CD14-positive monocyte (primary cell): Measurements from ENCODE around the gene SLC25A33. TPM values are rescaled to one million over a fixed set of nuclear protein-coding genes. Genes with fewer than 3 reads are reported as not detected.

ENCODE experiments used
- DNase-seq, 3 donors: peaks; one replicate each; pipeline ENCODE4 v3.0.0-alpha.2; 2011 to 2022
- H2AFZ ChIP-seq: 2 replicates; pipeline ENCODE4 v1.6.0; 2012; ENCODE audit warnings: mild to moderate bottlenecking, low read depth, low read length, inconsistent platforms; ENCODE audit not compliant: insufficient read depth, poor library complexity, severe bottlenecking
- H3K27ac ChIP-seq, 2 donors: 1 replicate in 1 of 2; 2 replicates in 1 of 2; pipeline ENCODE4 v1.5.1; 2012 to 2013; ENCODE audit warnings: low read length in 2 of 2, control low read depth in 1 of 2, inconsistent platforms in 1 of 2, low read depth in 1 of 2, mild to moderate bottlenecking in 1 of 2
- H3K27me3 ChIP-seq, 2 donors: one replicate each; pipeline versions ENCODE4 v1.6.0 to v1.6.1; 2011 to 2013; ENCODE audit warnings: low read length in 2 of 2; ENCODE audit not compliant: control insufficient read depth in 2 of 2, insufficient read depth in 2 of 2
- H3K36me3 ChIP-seq, 2 donors: replicated peaks in 1 of 2; 1 replicate in 1 of 2; 2 replicates in 1 of 2; pipeline versions ENCODE4 v1.5.1 to v1.6.1; 2012 to 2013; ENCODE audit warnings: low read length in 2 of 2, control low read depth in 1 of 2, inconsistent platforms in 1 of 2, mild to moderate bottlenecking in 1 of 2; ENCODE audit not compliant: insufficient read depth in 2 of 2, control insufficient read depth in 1 of 2
- H3K4me1 ChIP-seq, 2 donors: 1 replicate in 1 of 2; 2 replicates in 1 of 2; pipeline versions ENCODE4 v1.5.1 to v1.6.1; 2012 to 2013; ENCODE audit warnings: low read length in 2 of 2, control low read depth in 1 of 2, inconsistent platforms in 1 of 2, mild to moderate bottlenecking in 1 of 2, moderate library complexity in 1 of 2; ENCODE audit not compliant: insufficient read depth in 2 of 2, control insufficient read depth in 1 of 2
- H3K4me2 ChIP-seq: replicated peaks from 2 replicates; pipeline ENCODE3; 2012; ENCODE audit warnings: low read length, moderate library complexity, mild to moderate bottlenecking; ENCODE audit not compliant: poor library complexity, severe bottlenecking; ENCODE audit errors: extremely low read depth
- H3K4me3 ChIP-seq, 3 experiments: fragments of 200-600 bp in 1 of 3; sonication (generic) in 1 of 3; replicated peaks in 1 of 3; 1 replicate in 2 of 3; 2 replicates in 1 of 3; pipeline ENCODE4 v1.5.1; 2011 to 2013; ENCODE audit warnings: low read length in 3 of 3, mild to moderate bottlenecking in 3 of 3, control low read depth in 2 of 3, low read depth in 2 of 3, inconsistent platforms in 1 of 3, moderate library complexity in 1 of 3
- H3K79me2 ChIP-seq: 2 replicates; pipeline ENCODE4 v1.6.0; 2012; ENCODE audit warnings: mild to moderate bottlenecking, control low read depth, inconsistent platforms, low read length, moderate library complexity; ENCODE audit not compliant: insufficient read depth
- H3K9ac ChIP-seq: 2 replicates; pipeline ENCODE4 v1.6.0; 2017; ENCODE audit warnings: low read length, mild to moderate bottlenecking; ENCODE audit not compliant: insufficient read depth, poor library complexity, severe bottlenecking
- H3K9me3 ChIP-seq, 2 donors: replicated peaks in 1 of 2; 1 replicate in 1 of 2; 2 replicates in 1 of 2; pipeline versions ENCODE4 v1.5.1 to v1.6.1; 2012 to 2013; ENCODE audit warnings: low read length in 2 of 2, control low read depth in 1 of 2; ENCODE audit not compliant: control insufficient read depth in 1 of 2, insufficient read depth in 1 of 2
- H4K20me1 ChIP-seq: 2 replicates; pipeline ENCODE4 v1.6.0; 2012; ENCODE audit warnings: mild to moderate bottlenecking, low read length, control low read depth, moderate library complexity; ENCODE audit not compliant: insufficient read depth
- H3K27ac Mint-ChIP-seq, 7 donors: one replicate each; pipeline ENCODE4 v1.8.0; 2020; ENCODE audit warnings: mild to moderate bottlenecking in 7 of 7, mixed read lengths in 7 of 7, moderate library complexity in 6 of 7, inconsistent platforms in 2 of 7
- H3K27me3 Mint-ChIP-seq, 3 donors: one replicate each; pipeline ENCODE4 v1.8.0; 2021 to 2022; ENCODE audit warnings: low read depth in 3 of 3, mild to moderate bottlenecking in 3 of 3, mixed read lengths in 3 of 3, moderate library complexity in 3 of 3, inconsistent platforms in 1 of 3
- H3K36me3 Mint-ChIP-seq, 2 donors: one replicate each; pipeline ENCODE4 v1.8.0; 2020; ENCODE audit warnings: mixed read lengths in 2 of 2, inconsistent platforms in 1 of 2, mild to moderate bottlenecking in 1 of 2
- H3K4me1 Mint-ChIP-seq: one replicate; pipeline ENCODE4 v1.8.0; 2020; ENCODE audit warnings: mild to moderate bottlenecking, mixed read lengths
- H3K4me3 Mint-ChIP-seq, 2 donors: one replicate each; pipeline ENCODE4 v1.8.0; 2020; ENCODE audit warnings: mild to moderate bottlenecking in 2 of 2, mixed read lengths in 2 of 2, moderate library complexity in 1 of 2
- H3K9me3 Mint-ChIP-seq, 7 donors: one replicate each; pipeline ENCODE4 v1.8.0; 2020 to 2022; ENCODE audit warnings: mixed read lengths in 7 of 7, mild to moderate bottlenecking in 6 of 7, moderate library complexity in 6 of 7, inconsistent platforms in 2 of 7
- CTCF ChIP-seq: fragments of 200-600 bp; IDR thresholded peaks from one replicate; pipeline ENCODE4 v1.8.0; 2022; ENCODE audit warnings: antibody characterized with exemption, mild to moderate bottlenecking
- WGBS: methylation state at CpG from one replicate; pipeline ENCODE4 v1.1.5; 2013; ENCODE audit warnings: missing lambda C conversion rate; ENCODE audit not compliant: insufficient coverage; 5-methylcytosine and 5-hydroxymethylcytosine counted together
- intact Hi-C, 2 donors: fragments of 100-400 bp; cut with micrococcal nuclease; formaldehyde crosslinking; loops; one replicate each; pipeline versions ENCODE4 v1.15.0 to v1.15.1; 2023
- polyA plus RNA-seq, 3 donors: library from polyadenylated mRNA; depleted of rRNA in 1 of 3; unstranded in 2 of 3; stranded (reverse) in 1 of 3; fragments of 300-500 nt in 2 of 3; fragments of >200 nt in 1 of 3; fragmentation: Illumina TruSeq in 2 of 3; gene quantifications; 1 replicate in 2 of 3; 2 replicates in 1 of 3; pipeline ENCODE4 v1.2.3, GENCODE V29; 2012 to 2021

The SLC25A33 gene
- polyA plus RNA-seq, 3 donors: 2.3 to 6.4 (median 4.4) TPM

GRCh38 chr1:9590945-9591668 lies 51.8 kb downstream of the SLC25A33 start:
- intact Hi-C loops: no loop called here
- peak overlapping the region; percentile 20 to 85 (median 58) for H3K27ac Mint-ChIP-seq
- DNase-seq: peak; percentile 23 to 55 (median 47)
- peak overlapping the region in 1 of 3 experiments; percentile 15 for H3K4me3 ChIP-seq
- H3K36me3 Mint-ChIP-seq: peaks cover 0 to 5% of the 10 kb centered on the region in 2 donors
- peak overlapping the region; percentile 43 for H3K4me2 ChIP-seq
- H3K79me2 ChIP-seq: peaks cover 50% of the 10 kb centered on the region
- H3K4me1 Mint-ChIP-seq: peaks cover 50% of the 10 kb centered on the region
- H3K4me1 ChIP-seq: peaks cover 49 to 56% of the 10 kb centered on the region in 2 donors
- peaks cover 0 to 4% of the 10 kb centered on the region in 2 donors for H3K27me3 ChIP-seq
- H2AFZ ChIP-seq: no peak overlapping the region
- 42% methylated on average over 8 of the region's 19 CpGs for WGBS
- no peaks in the 10 kb centered on the region for H3K9me3 Mint-ChIP-seq
- no peak for TF ChIP-seq CTCF
- no peaks in the 10 kb centered on the region for H3K36me3 ChIP-seq
- H3K27me3 Mint-ChIP-seq: peaks cover 5% of the 10 kb centered on the region in 3 donors
- peak overlapping the region in 1 of 2 donors; percentile 22 for H3K27ac ChIP-seq
- H3K9me3 ChIP-seq: no peaks in the 10 kb centered on the region
- H3K4me3 Mint-ChIP-seq: peak overlapping the region in 1 of 2 donors; percentile 21
- H4K20me1 ChIP-seq: peaks cover 18% of the 10 kb centered on the region
- H3K9ac ChIP-seq: no peak overlapping the region

GRCh38 chr1:9591669-9592509 lies 52.6 kb downstream of the SLC25A33 start:
- Histone ChIP-seq H2AFZ (no peak overlapping the region), H3K4me3 (peak overlapping the region in 1 of 3 experiments; percentile 15), H4K20me1 (peaks cover 18% of the 10 kb centered on the region), H3K9ac (no peak overlapping the region), H3K79me2 (peaks cover 50% of the 10 kb centered on the region), H3K27ac (peak overlapping the region in 1 of 2 donors; percentile 22), H3K4me2 (peak overlapping the region; percentile 43), H3K4me1 (peaks cover 49 to 56% of the 10 kb centered on the region in 2 donors), H3K36me3 (peaks cover 0 to 3% of the 10 kb centered on the region in 2 donors), H3K9me3 (no peaks in the 10 kb centered on the region), H3K27me3 (peaks cover 0 to 4% of the 10 kb centered on the region in 2 donors)
- peaks cover 5 to 11% of the 10 kb centered on the region in 2 donors for H3K36me3 Mint-ChIP-seq
- intact Hi-C loops: no loop called here
- TF ChIP-seq CTCF: no peak
- H3K4me1 Mint-ChIP-seq: peaks cover 48% of the 10 kb centered on the region
- H3K27me3 Mint-ChIP-seq: peaks cover 5% of the 10 kb centered on the region in 3 donors
- 52% methylated on average over 22 of the region's 22 CpGs for WGBS
- peak overlapping the region in 5 of 7 donors; percentile 18 to 85 (median 46) for H3K27ac Mint-ChIP-seq
- peak overlapping the region in 1 of 2 donors; percentile 46 for H3K4me3 Mint-ChIP-seq
- DNase-seq: peak in 2 of 3 donors; percentile 23 to 28
- H3K9me3 Mint-ChIP-seq: no peaks in the 10 kb centered on the region
